GM12891 (cell line): ENCODE measurements around the gene CCPG1.

Experiments used
- POLR2A ChIP-seq: IDR thresholded peaks from 2 replicates; pipeline ENCODE4 v1.6.1; 2011; ENCODE audit warnings: low read depth, low read length, control low read depth
- POLR2AphosphoS5 ChIP-seq: IDR thresholded peaks from 2 replicates; pipeline ENCODE4 v1.6.1; 2011; ENCODE audit warnings: low read depth, low read length, control low read depth

DNA sequence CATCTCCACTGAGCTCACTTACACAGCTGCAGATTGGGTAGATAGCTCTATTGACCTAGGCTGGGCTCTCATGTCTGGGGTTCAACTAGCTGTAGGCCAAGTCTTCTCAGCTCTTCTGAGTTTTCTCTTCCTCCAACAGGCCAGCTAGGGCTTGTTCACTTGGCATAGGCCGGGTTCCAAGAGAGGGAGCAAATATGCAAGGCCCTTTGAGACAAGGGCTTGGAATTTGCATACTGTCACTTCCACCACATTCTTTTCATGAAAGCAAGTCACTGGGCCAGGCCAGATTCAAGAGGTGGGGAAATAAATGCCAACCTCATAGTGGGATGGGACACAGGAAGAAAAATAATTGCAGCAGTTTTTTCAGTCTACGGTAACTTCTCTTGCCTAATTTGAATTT lies 64.0 kb downstream of the CCPG1 start:
- TF ChIP-seq POLR2AphosphoS5 (no peak), POLR2A (no peak)
